ENCODE data around the gene AFF3.

Gene AFF3

GRCh38 chr2:99634234-99634633 is 508.2 kb downstream of the AFF3 start:
- Histone ChIP-seq H3K79me2 (ENCODE audit: low read length) (no peaks in the 10 kb centered on the region), H3K27ac (ENCODE audit: low read length) (no peak overlapping the region), H3K4me2 (ENCODE audit: low read length) (no peak overlapping the region), H2AFZ (ENCODE audit: low read depth, low read length) (no peak overlapping the region), H4K20me1 (ENCODE audit: insufficient read depth, low read length) (no peaks in the 10 kb centered on the region), H3K36me3 (replicated peaks; ENCODE audit: low read depth, low read length) (peaks cover 9% of the 10 kb centered on the region), H3K4me3 (ENCODE audit: low read length) (no peak overlapping the region), H3K4me1 (ENCODE audit: low read length) (no peaks in the 10 kb centered on the region), H3K9ac (ENCODE audit: low read length) (no peak overlapping the region), H3K27me3 (ENCODE audit: low read depth, low read length) (no peaks in the 10 kb centered on the region), H3K9me3 (ENCODE audit: insufficient read depth, low read length) (no peaks in the 10 kb centered on the region)
- TF ChIP-seq EZH2phosphoT487 (IDR thresholded peaks at IDR 0.05; ENCODE audit: low read depth) (no peak), CTCF (IDR thresholded peaks at IDR 0.05; ENCODE audit: low read depth, low read length) (no peak)

GRCh38 chr2:99631700-99632099 is 510.7 kb downstream of the AFF3 start:
- Histone ChIP-seq H4K20me1 (ENCODE audit: insufficient read depth, low read length) (no peaks in the 10 kb centered on the region), H3K9me3 (ENCODE audit: insufficient read depth, low read length) (no peaks in the 10 kb centered on the region), H3K9ac (ENCODE audit: low read length) (no peak overlapping the region), H3K4me1 (ENCODE audit: low read length) (no peaks in the 10 kb centered on the region), H3K4me3 (ENCODE audit: low read length) (no peak overlapping the region), H3K4me2 (ENCODE audit: low read length) (no peak overlapping the region), H3K79me2 (ENCODE audit: low read length) (no peaks in the 10 kb centered on the region), H3K27ac (ENCODE audit: low read length) (no peak overlapping the region), H3K36me3 (replicated peaks; ENCODE audit: low read depth, low read length) (peaks cover 10% of the 10 kb centered on the region), H3K27me3 (ENCODE audit: low read depth, low read length) (no peaks in the 10 kb centered on the region), H2AFZ (ENCODE audit: low read depth, low read length) (no peak overlapping the region)
- TF ChIP-seq EZH2phosphoT487 (IDR thresholded peaks at IDR 0.05; ENCODE audit: low read depth) (no peak), CTCF (IDR thresholded peaks at IDR 0.05; ENCODE audit: low read depth, low read length) (no peak)

GRCh38 chr2:99629320-99629719 is 513.1 kb downstream of the AFF3 start:
- no peak for TF ChIP-seq EZH2phosphoT487 (IDR thresholded peaks at IDR 0.05; ENCODE audit: low read depth)
- no peak for TF ChIP-seq CTCF (IDR thresholded peaks at IDR 0.05; ENCODE audit: low read depth, low read length)
- Histone ChIP-seq H3K79me2 (ENCODE audit: low read length) (no peaks in the 10 kb centered on the region), H3K4me2 (ENCODE audit: low read length) (no peak overlapping the region), H3K27ac (ENCODE audit: low read length) (no peak overlapping the region), H3K9me3 (ENCODE audit: insufficient read depth, low read length) (no peaks in the 10 kb centered on the region), H3K36me3 (replicated peaks; ENCODE audit: low read depth, low read length) (peaks cover 6% of the 10 kb centered on the region), H4K20me1 (ENCODE audit: insufficient read depth, low read length) (peaks cover 3% of the 10 kb centered on the region; the same call in 1 of the 2 replicates), H3K4me1 (ENCODE audit: low read length) (no peaks in the 10 kb centered on the region), H3K27me3 (ENCODE audit: low read depth, low read length) (no peaks in the 10 kb centered on the region), H3K9ac (ENCODE audit: low read length) (no peak overlapping the region), H2AFZ (ENCODE audit: low read depth, low read length) (no peak overlapping the region), H3K4me3 (ENCODE audit: low read length) (no peak overlapping the region)

- Histone ChIP-seq H3K79me2 (ENCODE audit: low read length) (no peaks in the 10 kb centered on the region), H4K20me1 (ENCODE audit: insufficient read depth, low read length) (peaks cover 3% of the 10 kb centered on the region; the same call in 1 of the 2 replicates), H3K36me3 (replicated peaks; ENCODE audit: low read depth, low read length) (peaks cover 2% of the 10 kb centered on the region), H3K9me3 (ENCODE audit: insufficient read depth, low read length) (no peaks in the 10 kb centered on the region), H3K4me3 (ENCODE audit: low read length) (no peak overlapping the region), H3K9ac (ENCODE audit: low read length) (no peak overlapping the region), H3K27ac (ENCODE audit: low read length) (no peak overlapping the region), H3K4me2 (ENCODE audit: low read length) (no peak overlapping the region), H3K27me3 (ENCODE audit: low read depth, low read length) (no peaks in the 10 kb centered on the region), H2AFZ (ENCODE audit: low read depth, low read length) (no peak overlapping the region), H3K4me1 (ENCODE audit: low read length) (no peaks in the 10 kb centered on the region)
- no peak for TF ChIP-seq CTCF (IDR thresholded peaks at IDR 0.05; ENCODE audit: low read depth, low read length)
- no peak for TF ChIP-seq EZH2phosphoT487 (IDR thresholded peaks at IDR 0.05; ENCODE audit: low read depth)
These were observed 516.2 kb downstream of the AFF3 start for GRCh38 chr2:99626158-99626557.
